ENCODE data around the gene LMAN1L. TPM values are rescaled to one million over a fixed set of nuclear protein-coding genes. Genes with fewer than 3 reads are reported as not detected.

Gene LMAN1L
- total and polyA plus RNA-seq, 2 of the 4 experiments (the other 2 are of a cell fraction) = not detected

- peaks cover 46% of the 10 kb centered on the region for H3K36me3 ChIP-seq (ENCODE audit: control insufficient read depth, insufficient read depth, low read length)
- H2BK5ac ChIP-seq (ENCODE audit: low read depth, low read length, poor library complexity, severe bottlenecking) = no peak overlapping the region
- ChIA-PET POLR2A (ENCODE audit: unreplicated experiment) (no interaction called here), CTCF (interaction anchor here (1.0 kb wide), 1 partner anchor 29 kb away, joined by 3 read pairs; no protein-coding TSS in a partner anchor)
- H4K20me1 ChIP-seq (ENCODE audit: insufficient read depth, low read length) = peaks cover 47% of the 10 kb centered on the region
- dilution Hi-C loops (cut with HindIII; ENCODE audit: low sequenced_read_pairs, unreplicated experiment) (no loop called here), intact Hi-C loops (cut with micrococcal nuclease) (loop anchor here (1.0 kb wide), 1 partner anchor 29 kb away; no protein-coding TSS in a partner anchor), in situ Hi-C loops (cut with MboI; ENCODE audit: low sequenced_read_pairs) (no loop called here)
- no peak overlapping the region for H4K91ac ChIP-seq (ENCODE audit: insufficient read depth, low read depth, low read length)
- no peak overlapping the region for H3K9ac ChIP-seq (ENCODE audit: low read depth, low read length)
- no TSS peak for BruUV-seq (replicated peaks)
- H3K4me1 ChIP-seq (ENCODE audit: control insufficient read depth, insufficient read depth, low read length) = peaks cover 2% of the 10 kb centered on the region; the same call in 1 of the 2 replicates
- no peaks in the 10 kb centered on the region for H3K9me3 ChIP-seq (ENCODE audit: control insufficient read depth, insufficient read depth, low read length)
- H4K5ac ChIP-seq (ENCODE audit: low read depth, low read length) = no peak overlapping the region
- no peak overlapping the region for H3K4me3 ChIP-seq (ENCODE audit: insufficient read depth, low read depth, low read length)
- H2BK15ac ChIP-seq (ENCODE audit: low read depth, low read length) = no peak overlapping the region
- H3K4me2 ChIP-seq (ENCODE audit: low read depth, low read length) = no peak overlapping the region
- H2AFZ ChIP-seq (replicated peaks; ENCODE audit: low read length, poor library complexity) = no peak overlapping the region
- H2AK5ac ChIP-seq (ENCODE audit: low read depth, low read length) = no peak overlapping the region
- H3K4ac ChIP-seq (ENCODE audit: low read depth, low read length) = no peak overlapping the region
- H3K27me3 ChIP-seq (ENCODE audit: control insufficient read depth, insufficient read depth, low read length) = no peaks in the 10 kb centered on the region
- no peak overlapping the region for H3K23ac ChIP-seq (ENCODE audit: low read depth, low read length)
- no peak overlapping the region for H3K14ac ChIP-seq (replicated peaks; ENCODE audit: low read depth, low read length)
- peaks cover 4% of the 10 kb centered on the region; the same call in 1 of the 2 replicates for H3K9me1 ChIP-seq (ENCODE audit: insufficient read depth, low read length)
- no peak overlapping the region for H3K18ac ChIP-seq (ENCODE audit: low read depth, low read length)
- TF ChIP-seq MAFK (IDR thresholded peaks at IDR 0.05; ENCODE audit: low read depth, low read length) = no peak
- DNase-seq (no peak), ATAC-seq (ENCODE audit: low read depth) (no peak)
- no peak overlapping the region for H3K27ac ChIP-seq (ENCODE audit: insufficient read depth, low read length)
- no CpG with 5 or more reads among the region's 20 CpGs for WGBS, 2 experiments (ENCODE audit: extremely low coverage in 2 of 2, insufficient read length in 1 of 2)
- H3K56ac ChIP-seq (ENCODE audit: extremely low read depth, insufficient read depth, low read length) = no peak overlapping the region
- no peak overlapping the region for H2AK9ac ChIP-seq (replicated peaks; ENCODE audit: low read depth, low read length, poor library complexity)
- peaks cover 3 to 53% of the 10 kb centered on the region in 2 experiments for H3K79me1 ChIP-seq (ENCODE audit: low read depth in 1 of 2, low read length in 2 of 2)
- no peak overlapping the region for H2BK120ac ChIP-seq (ENCODE audit: low read depth, low read length)
- no peak overlapping the region for H4K8ac ChIP-seq (ENCODE audit: low read depth in 2 of 2, low read length in 2 of 2)
- H2BK20ac ChIP-seq (ENCODE audit: low read depth, low read length) = no peak overlapping the region
Measured at GRCh38 chr15:74800559-74801094, 12.0 kb upstream of the LMAN1L start.

Measured in IMR-90 (cell line).